Fibroblast of skin of abdomen (primary cell): ENCODE measurements around the gene SLC26A1. TPM values are rescaled to one million over a fixed set of nuclear protein-coding genes. Genes with fewer than 3 reads are reported as not detected.

Source experiments
- DNase-seq: peaks from one replicate; pipeline ENCODE4 v3.0.0-alpha.2; 2013
- polyA plus RNA-seq, 2 experiments: library from polyadenylated mRNA; unstranded; fragments of 120-200 nt; gene quantifications; one replicate each; pipeline ENCODE4 v1.2.1, GENCODE V29; 2013; ENCODE audit not compliant: insufficient read length in 2 of 2

The SLC26A1 gene, protein sequence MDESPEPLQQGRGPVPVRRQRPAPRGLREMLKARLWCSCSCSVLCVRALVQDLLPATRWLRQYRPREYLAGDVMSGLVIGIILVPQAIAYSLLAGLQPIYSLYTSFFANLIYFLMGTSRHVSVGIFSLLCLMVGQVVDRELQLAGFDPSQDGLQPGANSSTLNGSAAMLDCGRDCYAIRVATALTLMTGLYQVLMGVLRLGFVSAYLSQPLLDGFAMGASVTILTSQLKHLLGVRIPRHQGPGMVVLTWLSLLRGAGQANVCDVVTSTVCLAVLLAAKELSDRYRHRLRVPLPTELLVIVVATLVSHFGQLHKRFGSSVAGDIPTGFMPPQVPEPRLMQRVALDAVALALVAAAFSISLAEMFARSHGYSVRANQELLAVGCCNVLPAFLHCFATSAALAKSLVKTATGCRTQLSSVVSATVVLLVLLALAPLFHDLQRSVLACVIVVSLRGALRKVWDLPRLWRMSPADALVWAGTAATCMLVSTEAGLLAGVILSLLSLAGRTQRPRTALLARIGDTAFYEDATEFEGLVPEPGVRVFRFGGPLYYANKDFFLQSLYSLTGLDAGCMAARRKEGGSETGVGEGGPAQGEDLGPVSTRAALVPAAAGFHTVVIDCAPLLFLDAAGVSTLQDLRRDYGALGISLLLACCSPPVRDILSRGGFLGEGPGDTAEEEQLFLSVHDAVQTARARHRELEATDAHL
- 2.5 TPM for polyA plus RNA-seq (2013, experiment 1 of 2; ENCODE audit: insufficient read length)
- polyA plus RNA-seq (2013, experiment 2 of 2; ENCODE audit: insufficient read length): 2.5 TPM

DNA sequence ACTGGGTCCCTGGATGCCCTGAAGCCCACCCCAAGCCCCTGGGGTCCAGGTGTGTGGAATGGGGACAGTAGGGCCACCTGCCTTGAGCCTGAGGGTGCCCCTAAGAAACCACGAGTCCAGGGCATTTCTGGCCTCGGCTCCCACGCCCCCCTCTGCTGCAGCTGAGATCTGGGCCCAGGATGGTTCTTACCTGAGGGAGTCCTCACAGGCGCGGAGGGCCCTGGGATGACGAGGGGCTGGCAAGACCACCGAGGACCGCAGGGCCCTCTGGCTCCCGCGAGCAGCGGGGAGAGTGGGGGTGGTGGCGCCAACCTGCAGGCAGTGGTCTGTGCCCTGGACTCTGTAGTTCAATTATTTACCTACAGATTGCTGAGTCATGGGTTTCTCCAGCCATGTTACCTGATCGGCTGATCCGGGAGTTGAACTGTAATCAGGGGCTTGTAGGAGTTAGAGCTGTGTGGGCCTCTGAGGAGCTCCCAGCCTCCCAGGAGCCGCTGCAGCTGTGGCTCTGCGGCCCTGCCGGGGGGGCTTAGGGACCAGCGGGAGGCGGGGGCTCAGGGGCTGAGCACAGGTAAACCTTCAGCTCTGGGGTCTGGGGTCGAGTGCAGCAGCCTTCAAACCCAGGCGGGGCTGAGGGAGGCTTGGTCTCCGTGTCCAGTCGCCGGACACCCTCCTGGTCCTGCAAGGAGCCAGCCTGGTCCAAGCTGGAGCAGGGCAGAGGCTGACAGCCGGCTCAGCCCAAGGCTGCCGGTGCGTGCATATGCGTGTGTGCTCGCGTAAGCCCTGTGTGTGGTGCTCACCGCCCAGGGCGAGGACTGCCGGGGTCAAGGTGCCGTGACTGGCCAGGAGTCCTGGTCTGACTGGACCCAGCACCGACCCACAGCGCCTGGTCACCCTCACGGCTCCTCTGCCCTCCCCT, at the start of gene SLC26A1:
TSS of gene SLC26A1 (minus strand) at position 294 of the 919 bp plus-strand sequence. CDS start 1,701 bp downstream, outside the sequence.
- DNase-seq: no peak

DNA sequence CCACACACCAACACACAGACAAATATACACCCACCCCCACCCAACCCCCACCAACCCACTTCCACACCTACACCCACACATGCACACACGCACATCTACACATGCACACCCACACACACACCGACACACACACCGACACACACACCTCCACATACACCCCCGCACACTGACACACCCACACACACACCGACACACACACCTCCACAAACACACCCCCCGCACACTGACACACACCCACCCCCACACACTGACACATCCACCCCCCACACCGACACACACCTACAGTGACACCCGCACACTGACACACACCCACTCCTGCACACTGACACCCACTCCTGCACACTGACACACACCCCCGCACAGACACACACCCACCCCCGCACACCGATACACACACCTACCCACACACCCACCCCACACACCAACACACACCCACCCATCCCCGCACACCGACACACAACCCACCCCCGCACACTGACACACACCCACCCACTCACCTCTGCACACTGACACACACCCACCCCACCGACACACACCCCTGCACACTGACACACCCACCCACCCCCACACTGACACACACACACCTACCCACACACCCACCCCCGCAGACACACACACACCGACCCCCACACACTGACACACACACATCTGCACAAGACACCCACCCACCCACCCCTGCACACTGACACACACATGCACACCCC, 49.3 kb upstream of the SLC26A1 start:
- no peak for DNase-seq

DNA sequence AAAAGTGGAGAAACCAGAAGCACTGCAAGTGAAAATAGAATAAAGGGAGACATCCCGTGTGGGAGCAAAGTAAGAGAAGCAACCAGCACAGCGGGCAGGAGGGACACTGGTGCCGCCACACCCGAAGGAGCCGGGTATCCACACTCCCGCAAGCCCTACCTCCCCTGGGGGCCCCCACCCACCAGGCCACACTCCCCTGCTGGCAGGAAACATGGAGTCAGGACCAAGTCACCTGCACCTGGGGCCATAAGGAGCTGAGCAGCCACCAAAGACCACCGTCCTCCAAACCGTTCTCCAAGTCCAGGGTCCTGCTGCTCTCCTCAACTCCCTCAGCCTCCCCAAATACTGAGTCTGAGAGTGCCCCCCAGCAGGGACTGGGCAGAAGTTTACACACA, 48.7 kb upstream of the SLC26A1 start:
- DNase-seq: no peak

DNA sequence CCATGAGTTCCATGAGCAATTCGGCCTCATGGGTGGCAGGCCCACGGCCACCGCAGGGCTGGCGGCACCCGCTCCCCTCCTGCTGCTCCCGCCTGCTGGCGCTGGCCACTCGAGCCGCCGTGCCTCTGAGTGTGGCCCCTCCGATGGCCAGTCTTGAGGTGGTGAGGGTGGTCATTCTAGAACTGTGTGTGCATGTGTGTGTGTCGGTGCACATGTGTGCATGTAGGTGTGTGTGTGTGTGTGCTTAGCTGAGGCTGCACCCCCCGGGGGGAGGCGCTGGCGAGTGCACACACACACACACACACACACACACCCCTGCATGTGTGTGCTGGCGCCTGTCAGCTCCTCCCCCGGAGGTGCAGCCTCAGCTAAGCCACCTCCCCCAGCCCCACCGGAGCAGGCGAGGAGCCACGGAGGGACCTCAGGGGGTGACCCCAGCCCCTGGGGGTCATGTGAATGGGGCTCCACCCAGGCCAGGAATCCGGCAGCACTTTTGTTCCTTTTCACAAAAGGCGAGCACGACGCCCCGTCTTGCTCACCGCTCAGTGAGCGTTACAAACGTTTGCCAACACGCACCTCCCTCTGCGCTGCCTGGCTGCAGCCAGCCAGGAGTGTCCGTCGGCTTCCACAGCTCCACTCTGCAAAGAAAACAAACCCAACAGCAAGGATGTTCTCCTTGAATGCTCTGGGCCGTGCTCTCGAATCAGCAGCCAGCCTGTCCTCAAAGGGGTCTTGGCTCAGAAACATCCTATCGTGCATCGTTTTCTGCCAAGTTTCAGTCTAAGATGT, 48.1 kb upstream of the SLC26A1 start:
- DNase-seq: peak; percentile 49

DNA sequence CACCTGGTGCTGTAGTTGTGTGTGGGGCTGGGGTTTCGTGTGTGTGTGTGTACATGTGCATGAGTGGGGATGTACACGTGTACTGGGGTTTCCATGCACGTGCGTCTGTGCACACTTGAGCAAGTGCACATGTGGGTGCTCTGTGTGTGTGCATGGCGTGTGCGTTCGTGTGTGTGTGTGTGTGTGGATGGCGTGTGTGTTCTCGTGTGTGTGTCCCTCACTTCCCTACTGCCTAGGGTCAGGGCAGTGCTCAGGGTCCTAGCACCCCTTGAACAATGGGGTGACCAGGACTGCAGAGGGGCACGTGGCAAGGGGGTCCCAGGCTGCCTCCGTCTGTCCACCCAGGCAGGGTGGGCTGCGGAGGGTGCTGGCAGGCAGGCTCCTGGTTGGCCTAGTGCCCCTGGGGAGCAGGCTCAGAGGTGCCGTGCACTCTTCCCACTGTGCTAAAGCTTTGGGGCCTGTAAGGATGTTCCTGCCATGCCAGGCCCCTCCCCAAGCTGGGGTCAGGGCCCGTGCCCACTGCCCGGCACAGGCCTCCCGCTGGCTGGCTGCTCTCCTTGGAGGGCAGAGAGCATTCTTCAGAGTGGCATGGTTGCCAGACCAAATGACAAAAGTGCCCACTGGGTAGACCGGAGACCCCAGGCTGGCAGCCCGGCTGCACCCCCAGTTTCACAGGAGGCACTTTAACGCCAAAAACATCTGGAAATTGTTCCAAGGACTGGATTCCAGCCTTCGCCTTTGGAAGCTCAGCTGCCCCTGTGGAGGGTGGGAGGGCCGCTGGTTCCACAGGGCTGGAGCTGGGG, 47.3 kb upstream of the SLC26A1 start:
- no peak for DNase-seq

DNA sequence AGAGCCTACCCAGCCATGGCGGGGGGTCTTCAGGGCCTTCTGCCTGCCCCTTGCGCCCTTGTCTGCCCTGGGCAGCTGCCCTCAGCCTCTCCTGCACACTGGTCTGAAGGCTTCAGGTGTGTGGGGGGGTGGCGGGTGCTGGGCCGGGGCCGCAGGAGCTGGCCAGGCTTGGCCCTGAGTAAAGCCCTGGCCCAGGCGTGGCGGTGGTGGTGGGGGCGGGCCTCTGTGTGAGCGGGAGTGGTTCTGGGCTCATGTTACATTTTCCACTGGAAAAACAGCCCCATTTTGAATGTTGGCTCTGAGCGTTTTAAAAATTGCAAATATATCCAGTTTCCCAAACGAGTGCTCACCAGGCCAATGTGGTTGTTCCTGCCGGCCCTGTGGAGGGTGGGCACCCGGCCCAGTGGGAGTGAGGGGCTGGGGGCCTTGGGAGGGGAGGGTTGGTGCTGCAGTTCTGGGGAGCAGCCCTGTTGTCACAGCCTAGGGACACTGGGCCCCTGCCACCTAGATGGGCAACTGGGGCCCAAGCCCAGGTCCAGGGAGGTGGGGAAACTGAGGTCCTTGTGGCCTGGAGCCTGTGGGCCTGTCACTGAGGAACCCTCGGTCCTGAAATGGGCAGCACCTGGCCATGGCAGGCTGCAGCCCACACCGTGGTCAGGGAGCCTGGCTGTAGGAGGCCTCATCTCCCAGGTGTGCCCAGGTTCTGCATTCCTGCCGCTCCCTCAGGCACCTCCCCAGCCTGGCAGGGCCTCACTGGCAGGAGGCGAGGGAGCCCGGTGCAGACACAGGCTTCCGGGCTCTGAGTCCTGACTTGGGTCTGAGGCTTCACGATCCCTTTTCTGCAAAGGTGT, 46.5 kb upstream of the SLC26A1 start:
- DNase-seq: peak; percentile 48

DNA sequence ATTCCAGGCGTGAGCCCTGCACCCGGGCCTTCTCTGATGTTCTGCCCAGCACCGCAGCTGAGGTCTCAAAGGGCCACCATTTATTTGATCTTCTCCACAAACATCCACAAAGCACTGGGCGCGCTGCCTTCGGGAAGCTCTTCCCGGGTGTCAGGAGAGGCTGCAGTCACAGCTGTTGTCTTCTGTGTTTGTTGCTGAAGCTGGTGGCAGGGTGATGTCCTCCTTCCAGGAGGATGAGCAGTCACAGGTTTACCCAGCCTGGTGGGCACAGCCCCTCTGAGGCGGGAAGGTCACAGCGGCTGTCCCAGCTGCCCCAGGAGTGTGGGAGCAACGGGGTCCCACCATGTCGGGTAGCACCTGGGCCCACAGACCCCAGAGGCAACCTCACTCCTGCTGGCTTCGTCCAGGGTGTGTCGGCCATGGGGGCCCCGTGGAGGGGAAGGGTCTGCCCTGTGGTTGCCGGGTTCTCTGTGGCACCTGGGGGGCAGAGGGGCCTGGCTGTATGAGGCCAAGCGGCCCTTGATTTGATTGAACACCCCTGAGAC, 45.8 kb upstream of the SLC26A1 start:
- no peak for DNase-seq

DNA sequence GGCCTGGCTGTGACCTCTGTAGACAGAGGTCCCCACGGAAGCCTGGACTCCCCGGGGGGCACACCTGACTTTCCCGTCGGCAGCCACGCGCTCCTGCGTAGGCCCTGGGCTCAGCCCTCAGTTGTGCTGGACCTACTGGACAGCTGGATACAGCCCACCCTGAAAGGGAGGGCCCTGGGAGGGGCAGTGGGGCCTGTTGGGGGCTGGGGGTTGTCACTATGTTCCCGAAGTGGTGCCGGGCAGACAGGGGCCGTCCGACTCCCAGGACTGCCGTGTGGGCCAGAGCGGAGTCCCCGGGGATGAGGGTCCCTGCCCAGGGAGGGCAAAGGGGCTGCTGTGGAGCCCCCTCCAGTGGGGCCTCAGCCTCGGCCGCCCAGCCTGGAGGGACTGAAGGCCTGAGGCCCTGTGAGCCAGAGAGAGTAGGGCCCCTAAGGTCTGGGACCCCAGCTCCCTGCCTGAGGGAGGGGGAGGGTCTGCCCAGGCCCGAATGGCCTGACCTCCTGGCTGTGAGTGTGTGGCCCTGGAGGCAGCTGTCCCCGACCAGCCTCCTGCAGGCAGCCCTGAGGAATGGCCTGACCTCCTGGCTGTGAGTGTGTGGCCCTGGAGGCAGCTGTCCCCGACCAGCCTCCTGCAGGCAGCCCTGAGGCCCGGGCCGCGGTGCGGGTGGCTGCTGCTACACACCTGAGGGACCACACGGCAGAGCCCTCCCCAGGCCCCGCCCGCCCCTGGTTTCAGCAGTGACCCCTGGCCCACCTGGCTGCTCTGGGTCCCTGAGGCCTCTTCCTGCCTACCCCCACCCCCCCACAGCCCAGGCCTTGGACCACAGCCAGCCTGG, 44.0 kb upstream of the SLC26A1 start:
- no peak for DNase-seq

DNA sequence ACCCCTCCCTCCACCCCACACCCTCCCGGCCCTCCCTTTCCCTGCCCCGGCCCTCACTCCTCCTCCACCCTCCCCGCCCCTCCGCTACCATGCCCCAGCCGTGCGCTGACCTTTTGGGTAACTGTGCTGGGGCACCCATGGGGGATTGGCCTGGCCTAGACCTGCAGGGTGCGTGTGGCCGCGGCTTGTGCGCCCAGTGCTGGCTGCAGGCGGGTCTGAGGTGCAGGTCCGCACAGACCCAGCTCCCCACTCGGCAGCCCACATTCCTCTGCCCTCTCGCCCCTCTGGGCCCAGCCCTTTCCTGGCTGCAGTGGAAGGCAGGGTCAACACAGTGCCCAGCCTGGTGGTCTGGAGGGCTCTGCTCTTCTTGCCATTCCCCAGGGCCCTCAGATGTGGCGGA, 42.9 kb upstream of the SLC26A1 start:
- DNase-seq: no peak

DNA sequence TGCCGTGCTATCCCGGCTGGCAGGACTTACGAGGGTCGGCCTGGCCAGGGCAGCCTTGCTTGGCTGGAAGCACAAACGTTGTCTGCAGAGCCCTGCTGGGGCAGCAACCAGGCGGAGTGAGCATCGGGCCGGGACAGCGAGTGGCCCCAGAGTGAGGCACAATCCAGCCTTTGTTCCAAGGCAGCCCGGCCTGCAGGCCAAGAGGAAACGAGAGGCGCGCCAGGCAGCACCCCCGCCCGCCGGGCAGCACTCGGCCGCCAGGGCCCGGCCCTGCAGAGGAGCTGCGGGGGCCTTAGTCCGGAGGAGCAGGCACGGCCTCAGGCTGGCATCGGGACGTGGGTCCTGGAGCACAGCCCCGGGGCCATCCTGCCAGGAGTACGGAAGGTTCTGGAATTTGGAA, 42.3 kb upstream of the SLC26A1 start:
- no peak for DNase-seq

DNA sequence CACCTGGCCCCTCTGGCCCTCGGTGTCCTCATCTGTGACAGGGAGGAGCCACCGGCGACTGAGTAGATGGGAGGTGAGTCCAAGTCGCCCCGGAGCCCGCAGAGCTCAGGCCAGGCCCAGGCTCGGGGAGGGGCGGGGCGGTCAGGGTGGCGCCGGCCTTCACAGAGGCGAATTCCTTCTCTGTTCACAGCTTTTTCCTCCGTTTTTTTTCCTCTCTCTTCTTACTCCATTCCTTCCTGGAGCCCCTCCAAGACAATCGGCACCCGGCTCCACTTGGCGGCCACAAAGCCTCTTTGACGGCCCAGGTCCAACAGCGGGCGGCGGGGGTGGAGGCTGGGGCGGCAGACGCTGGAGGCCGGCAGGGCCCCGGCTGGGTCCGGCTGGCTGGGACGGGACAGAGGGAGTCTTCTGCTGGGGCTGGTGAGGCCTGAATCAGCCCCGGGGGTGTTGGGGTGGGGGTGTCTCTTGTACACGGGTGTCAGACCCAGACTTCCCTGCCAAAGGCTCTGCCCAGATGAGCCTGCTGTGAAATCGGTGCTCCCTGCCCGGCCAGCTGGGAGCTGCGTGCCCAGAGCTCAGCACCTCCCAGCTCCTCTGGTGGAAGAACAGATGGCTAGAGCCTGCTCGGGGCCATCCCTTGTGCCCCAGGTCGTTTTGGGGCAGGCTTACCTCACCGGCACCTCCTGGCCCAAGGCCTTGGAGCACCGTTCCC, 40.8 kb upstream of the SLC26A1 start:
- peak; percentile 33 for DNase-seq

DNA sequence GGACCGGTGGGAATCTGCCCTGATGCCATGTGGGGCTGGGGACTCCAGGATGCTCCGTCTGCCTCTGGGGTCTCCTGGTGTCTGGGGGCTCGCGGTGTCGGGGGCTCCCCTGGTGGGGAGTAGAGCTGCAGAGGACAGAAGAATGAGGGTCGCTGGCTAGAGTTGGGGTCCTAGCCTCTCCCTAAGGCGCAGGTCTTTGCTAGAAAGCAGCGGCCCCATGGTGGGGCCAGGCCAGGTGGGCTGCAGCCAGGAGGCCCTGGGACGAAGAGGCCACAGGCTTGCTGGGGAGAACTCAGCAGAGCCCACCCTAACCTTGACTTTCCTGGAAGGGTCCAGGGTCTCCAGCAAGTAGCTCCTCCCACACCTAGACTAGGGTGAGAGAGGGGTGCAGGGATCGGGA, 39.7 kb upstream of the SLC26A1 start:
- no peak for DNase-seq

DNA sequence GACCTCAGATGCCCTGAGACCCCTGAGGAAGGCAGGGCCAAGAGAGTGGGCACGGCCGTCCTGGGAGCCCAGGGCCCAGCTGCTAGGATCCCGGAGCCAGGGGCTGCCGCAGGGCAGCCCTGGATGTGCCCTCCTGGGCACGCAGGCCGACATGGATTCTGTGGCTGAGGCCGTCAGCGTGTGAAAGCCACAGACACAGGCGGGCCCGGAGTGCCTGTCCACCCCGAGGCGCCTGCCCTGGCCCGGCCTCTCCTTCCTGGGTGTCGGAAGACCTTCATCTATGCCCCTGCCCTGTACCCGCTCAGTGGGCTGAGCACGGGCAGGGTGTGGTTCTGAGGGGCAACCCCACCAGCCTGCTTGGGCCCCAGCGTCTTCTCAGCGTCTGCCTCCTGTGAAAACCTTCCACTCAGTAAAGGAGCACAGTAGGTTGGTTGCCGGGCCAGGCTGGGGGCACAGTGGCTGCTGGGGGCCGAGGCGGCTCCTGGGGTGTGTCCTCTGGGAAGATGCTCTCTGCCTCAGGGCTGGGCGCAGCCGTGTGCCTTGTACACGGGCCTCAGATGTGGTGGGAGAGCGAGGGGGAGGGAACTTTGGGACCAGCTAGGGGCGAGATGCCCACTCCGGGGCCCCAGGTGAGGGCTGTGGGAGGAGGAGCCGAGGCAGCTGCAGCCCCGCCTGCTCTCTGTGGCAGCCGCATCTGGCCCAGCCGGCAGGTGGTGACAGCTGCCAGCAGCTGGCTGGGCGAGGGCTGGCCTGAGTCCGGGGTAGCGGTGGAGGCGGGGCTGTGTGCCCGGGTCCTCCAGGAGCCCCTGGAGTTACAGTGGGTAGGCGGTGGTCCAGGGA, 39.0 kb upstream of the SLC26A1 start:
- DNase-seq: no peak

DNA sequence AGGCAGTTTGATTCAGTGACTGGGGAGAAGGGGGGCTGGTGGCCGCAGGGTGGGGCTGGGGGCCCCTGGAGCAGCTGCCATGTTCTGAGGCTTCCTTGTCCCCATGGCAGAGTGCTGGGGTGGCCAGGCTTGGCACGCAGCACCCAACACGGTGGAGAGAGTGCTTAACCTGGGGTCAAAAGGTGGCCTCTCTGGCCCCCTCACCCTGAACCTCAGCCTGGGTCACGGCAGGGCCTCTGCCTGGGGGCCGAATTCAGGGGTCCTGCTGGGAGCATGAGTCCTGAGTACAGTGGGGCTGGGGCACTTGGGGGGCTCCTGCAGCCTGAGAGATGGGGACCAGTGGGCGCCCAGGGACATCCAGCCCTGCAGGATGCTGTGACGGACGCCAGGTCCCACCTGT, 38.1 kb upstream of the SLC26A1 start:
- DNase-seq: no peak

DNA sequence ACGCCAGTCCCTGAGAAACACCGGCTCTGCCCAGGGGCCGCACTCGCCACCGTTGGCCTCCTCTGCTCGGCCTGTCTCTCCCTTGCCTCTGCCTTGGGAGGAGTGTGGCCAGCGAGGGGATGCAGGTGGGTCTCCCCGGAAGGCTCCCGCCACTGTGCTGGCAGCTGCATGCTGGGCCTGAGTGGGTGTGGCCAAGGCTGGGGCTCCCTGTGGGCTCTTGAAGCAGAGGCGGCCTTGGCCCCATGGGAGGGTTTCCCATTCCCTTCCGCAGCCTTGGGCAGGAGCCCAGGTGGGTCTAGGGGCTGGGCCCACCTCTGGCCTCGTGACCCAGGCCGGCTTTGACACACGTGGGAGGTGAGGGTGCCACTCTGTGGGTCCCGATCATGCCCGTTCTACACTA, 37.4 kb upstream of the SLC26A1 start:
- DNase-seq: no peak

DNA sequence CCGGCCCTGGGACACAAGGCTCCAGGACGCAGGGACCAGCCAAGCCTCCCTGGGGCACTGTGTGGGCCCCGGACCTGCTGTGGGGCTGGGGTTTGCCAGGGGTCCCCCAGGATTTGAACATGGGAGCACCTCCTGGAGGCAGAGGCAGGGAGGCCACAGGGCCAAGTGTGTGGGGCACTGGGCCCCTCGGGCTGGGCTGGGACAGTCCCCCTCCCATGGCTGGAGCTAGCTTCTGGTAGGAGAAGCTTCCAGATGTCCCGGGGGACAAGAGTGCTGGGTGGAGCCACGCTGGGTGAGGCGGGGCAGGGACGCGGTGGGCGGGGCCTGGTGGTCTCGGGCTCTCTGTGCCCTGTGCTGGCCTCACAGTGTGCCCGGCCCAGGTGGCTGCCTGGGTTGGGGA, 36.8 kb upstream of the SLC26A1 start:
- no peak for DNase-seq

DNA sequence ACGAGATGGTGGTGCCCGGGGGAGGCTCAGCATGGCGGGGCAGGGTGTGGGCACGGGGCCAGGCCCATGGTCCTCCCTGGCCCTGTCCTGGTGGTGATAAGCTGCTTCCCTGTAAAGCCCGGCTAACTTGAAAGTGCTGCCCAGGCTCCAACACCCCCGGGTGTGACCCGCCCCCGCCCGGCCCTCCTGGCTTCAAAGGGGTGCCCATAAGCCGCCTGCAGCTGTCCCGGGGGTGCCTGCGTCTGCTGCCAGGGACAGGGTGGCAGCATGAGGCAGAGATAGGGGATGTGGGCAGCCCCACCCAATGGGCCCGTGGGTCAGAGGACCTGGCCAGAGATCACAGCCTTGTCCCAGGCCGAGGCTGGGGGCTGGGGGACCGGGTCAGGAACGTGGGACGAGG, 36.3 kb upstream of the SLC26A1 start:
- DNase-seq: no peak
